ENCODE results near the gene CLDND2.

DNA sequence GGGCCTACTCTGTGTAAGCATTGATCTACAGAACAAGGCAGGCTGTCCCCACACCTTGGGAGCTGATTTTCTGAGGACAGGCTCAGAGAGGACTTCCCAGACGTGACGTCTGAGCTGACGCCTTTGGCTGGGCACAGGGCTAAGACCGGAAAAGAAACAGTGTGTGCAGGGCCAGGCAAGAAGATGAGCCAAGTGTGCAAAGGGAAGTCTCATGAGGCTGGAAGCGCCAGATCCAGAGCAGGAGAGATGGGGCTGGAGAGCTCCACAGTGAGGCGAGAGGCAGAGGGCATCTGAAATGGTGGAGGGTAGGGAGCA is 44.7 kb downstream of the CLDND2 start:
- no peak for TF ChIP-seq TAF1 (conservative IDR thresholded peaks at IDR 0.05)
- no peak for TF ChIP-seq CTCF (IDR thresholded peaks at IDR 0.05; ENCODE audit: low read depth, low read length, missing input control)
- TF ChIP-seq ATF3 (IDR thresholded peaks at IDR 0.05): no peak
- TF ChIP-seq HNF4G (IDR thresholded peaks at IDR 0.05): no peak
